IPS-15b (cell line): ENCODE results near the gene RAD51B.
A peak's percentile ranks its signal among the peaks of the same experiment; 100 is the strongest.
"Not testable (repeated sequence)": the region's sequence is repeated elsewhere in the genome, so short reads cannot be mapped to it uniquely, and the experiment has no call there.

Experiments used
- H3K27me3 ChIP-seq: one replicate; pipeline ENCODE4 v1.6.1; 2013; ENCODE audit warnings: low read length; ENCODE audit not compliant: control insufficient read depth, insufficient read depth
- H3K36me3 ChIP-seq: one replicate; pipeline ENCODE4 v1.6.1; 2013; ENCODE audit warnings: low read length; ENCODE audit not compliant: control insufficient read depth, insufficient read depth
- H3K4me1 ChIP-seq: one replicate; pipeline ENCODE4 v1.6.1; 2013; ENCODE audit warnings: mild to moderate bottlenecking, low read length; ENCODE audit not compliant: control insufficient read depth, insufficient read depth
- H3K4me3 ChIP-seq: one replicate; pipeline ENCODE4 v1.5.1; 2013; ENCODE audit warnings: low read depth, low read length
- H3K9ac ChIP-seq: one replicate; pipeline ENCODE4 v1.6.1; 2013; ENCODE audit warnings: low read depth, mild to moderate bottlenecking, low read length
- H3K9me3 ChIP-seq: one replicate; pipeline ENCODE4 v1.6.1; 2013; ENCODE audit warnings: mild to moderate bottlenecking, low read length; ENCODE audit not compliant: control insufficient read depth, insufficient read depth

RAD51B gene

GRCh38 chr14:67814821-67815220 lies 4.8 kb upstream of the RAD51B start:
- peak overlapping the region; percentile 91 for H3K4me3 ChIP-seq
- H3K36me3 ChIP-seq: peaks cover 3% of the 10 kb centered on the region
- H3K27me3 ChIP-seq: no peaks in the 10 kb centered on the region
- H3K9ac ChIP-seq: no peak overlapping the region
- H3K9me3 ChIP-seq: no peaks in the 10 kb centered on the region
- H3K4me1 ChIP-seq: no peaks in the 10 kb centered on the region

- Histone ChIP-seq H3K36me3 (peaks cover under 1% of the 10 kb centered on the region), H3K4me1 (peaks cover 3% of the 10 kb centered on the region), H3K27me3 (no peaks in the 10 kb centered on the region), H3K9me3 (no peaks in the 10 kb centered on the region), H3K9ac (peak overlapping the region; percentile 95), H3K4me3 (peak overlapping the region; percentile 91)
Measured at GRCh38 chr14:67815573-67816225, 3.9 kb upstream of the RAD51B start.

GRCh38 chr14:67816326-67817002 lies 3.1 kb upstream of the RAD51B start, which contains the start of gene ZFYVE26:
TSS of gene ZFYVE26 (minus strand) at chr14:67816590. CDS start at chr14:67815963, 627 bp downstream.
- Histone ChIP-seq H3K36me3 (no peaks in the 10 kb centered on the region), H3K27me3 (no peaks in the 10 kb centered on the region), H3K4me1 (peaks cover 5% of the 10 kb centered on the region), H3K4me3 (peak within 1 kb of the TSS; percentile 91), H3K9ac (peak within 1 kb of the TSS; percentile 95), H3K9me3 (no peaks in the 10 kb centered on the region)

- no peak overlapping the region for H3K9ac ChIP-seq
- H3K4me1 ChIP-seq: peaks cover 5% of the 10 kb centered on the region
- no peaks in the 10 kb centered on the region for H3K36me3 ChIP-seq
- H3K9me3 ChIP-seq: no peaks in the 10 kb centered on the region
- H3K4me3 ChIP-seq: no peak overlapping the region
- no peaks in the 10 kb centered on the region for H3K27me3 ChIP-seq
Measured at GRCh38 chr14:67817750-67818438, 1.7 kb upstream of the RAD51B start.

GRCh38 chr14:67818476-67818875 lies 1.1 kb upstream of the RAD51B start:
- H3K9me3 ChIP-seq, H3K27me3 ChIP-seq, H3K4me1 ChIP-seq, H3K9ac ChIP-seq, H3K36me3 ChIP-seq, H3K4me3 ChIP-seq: not testable (repeated sequence)

- Histone ChIP-seq H3K4me3 (peak overlapping the region; percentile 98), H3K36me3 (no peaks in the 10 kb centered on the region), H3K9me3 (no peaks in the 10 kb centered on the region), H3K27me3 (no peaks in the 10 kb centered on the region), H3K9ac (peak overlapping the region; percentile 82), H3K4me1 (peaks cover 5% of the 10 kb centered on the region)
Measured at GRCh38 chr14:67820428-67820971, 921 bp downstream of the RAD51B start.

GRCh38 chr14:67821121-67821520 lies 1.5 kb downstream of the RAD51B start:
- peaks cover 5% of the 10 kb centered on the region for H3K4me1 ChIP-seq
- H3K27me3 ChIP-seq: no peaks in the 10 kb centered on the region
- H3K4me3 ChIP-seq: no peak overlapping the region
- no peak overlapping the region for H3K9ac ChIP-seq
- H3K36me3 ChIP-seq: no peaks in the 10 kb centered on the region
- H3K9me3 ChIP-seq: no peaks in the 10 kb centered on the region

GRCh38 chr14:67831113-67831512 lies 11.5 kb downstream of the RAD51B start:
- Histone ChIP-seq H3K36me3 (no peaks in the 10 kb centered on the region), H3K27me3 (no peaks in the 10 kb centered on the region), H3K9ac (no peak overlapping the region), H3K4me3 (no peak overlapping the region), H3K4me1 (no peaks in the 10 kb centered on the region), H3K9me3 (no peaks in the 10 kb centered on the region)

GRCh38 chr14:67833403-67833802 lies 13.8 kb downstream of the RAD51B start:
- no peak overlapping the region for H3K4me3 ChIP-seq
- no peak overlapping the region for H3K9ac ChIP-seq
- no peaks in the 10 kb centered on the region for H3K36me3 ChIP-seq
- H3K9me3 ChIP-seq: no peaks in the 10 kb centered on the region
- no peaks in the 10 kb centered on the region for H3K4me1 ChIP-seq
- H3K27me3 ChIP-seq: no peaks in the 10 kb centered on the region

GRCh38 chr14:67835596-67835995 lies 16.0 kb downstream of the RAD51B start:
- Histone ChIP-seq H3K4me1 (no peaks in the 10 kb centered on the region), H3K9me3 (no peaks in the 10 kb centered on the region), H3K36me3 (no peaks in the 10 kb centered on the region), H3K4me3 (no peak overlapping the region), H3K27me3 (no peaks in the 10 kb centered on the region), H3K9ac (no peak overlapping the region)

- Histone ChIP-seq H3K9me3 (no peaks in the 10 kb centered on the region), H3K9ac (no peak overlapping the region), H3K4me1 (no peaks in the 10 kb centered on the region), H3K27me3 (no peaks in the 10 kb centered on the region), H3K36me3 (no peaks in the 10 kb centered on the region), H3K4me3 (no peak overlapping the region)
Measured at GRCh38 chr14:67837011-67837624, 17.5 kb downstream of the RAD51B start.
